Prostate gland (tissue), 2 donors: ENCODE results near the gene DGKI. TPM values are rescaled to one million over a fixed set of nuclear protein-coding genes. Genes with fewer than 3 reads are reported as not detected.

Experiments used
- DNase-seq: peaks from one replicate; pipeline ENCODE4 v3.0.0-alpha.2; 2019; ENCODE audit warnings: low spot score
- H3K27ac ChIP-seq, 2 donors: fragments of 200-600 bp; sonication (generic); 2 replicates each; pipeline ENCODE4 v1.5.1; 2017 to 2019
- H3K27me3 ChIP-seq: fragments of 200-600 bp; sonication (generic); replicated peaks from 2 replicates; pipeline ENCODE4 v1.5.1; 2019; ENCODE audit not compliant: insufficient read depth
- H3K36me3 ChIP-seq, 2 donors: fragments of 200-600 bp; sonication (generic); 1 replicate in 1 of 2; 2 replicates in 1 of 2; pipeline versions ENCODE4 v1.5.1 to v1.8.1; 2017 to 2019
- H3K4me1 ChIP-seq: fragments of 200-600 bp; sonication (generic); replicated peaks from 2 replicates; pipeline ENCODE4 v1.5.1; 2019
- H3K4me3 ChIP-seq, 2 donors: fragments of 200-600 bp; sonication (generic); 2 replicates each; pipeline ENCODE4 v1.5.1; 2017 to 2019
- H3K9me3 ChIP-seq: fragments of 200-600 bp; sonication (generic); 2 replicates; pipeline ENCODE4 v1.5.1; 2017
- POLR2A ChIP-seq: fragments of 450-650 bp; IDR thresholded peaks from one replicate; pipeline ENCODE4 v1.6.1; 2016; ENCODE audit warnings: antibody characterized with exemption, mild to moderate bottlenecking
- POLR2AphosphoS5 ChIP-seq: sonication (generic); formaldehyde crosslinking; IDR thresholded peaks from one replicate; pipeline ENCODE4 v1.6.1; 2017; ENCODE audit warnings: antibody characterized with exemption
- WGBS: methylation state at CpG from one replicate; pipeline ENCODE4 v1.1.5; 2018; 5-methylcytosine and 5-hydroxymethylcytosine counted together
- intact Hi-C: fragments of 100-400 bp; cut with DNase I; formaldehyde crosslinking; loops from one replicate; pipeline ENCODE4 v1.14.2; 2022
- total RNA-seq, 2 donors: library from RNA; depleted of rRNA; stranded (reverse); fragments of >200 nt; gene quantifications; one replicate each; pipeline ENCODE4 v1.1.0, GENCODE V29; 2016
- TF ChIP-seq, protein P1 (sequence below), 4 experiments: fragments of 200-600 bp in 2 of 4; fragments of 450-650 bp in 2 of 4; sonication (generic) in 2 of 4; IDR thresholded peaks; 1 replicate in 3 of 4; 2 replicates in 1 of 4; pipeline ENCODE4 v1.5.1; 2016 to 2019; ENCODE audit warnings: antibody characterized with exemption in 4 of 4, mild to moderate bottlenecking in 2 of 4, moderate library complexity in 2 of 4

The DGKI gene
- total RNA-seq, 2 donors from 2014 or later = 0.32 to 1.5 TPM

DNA sequence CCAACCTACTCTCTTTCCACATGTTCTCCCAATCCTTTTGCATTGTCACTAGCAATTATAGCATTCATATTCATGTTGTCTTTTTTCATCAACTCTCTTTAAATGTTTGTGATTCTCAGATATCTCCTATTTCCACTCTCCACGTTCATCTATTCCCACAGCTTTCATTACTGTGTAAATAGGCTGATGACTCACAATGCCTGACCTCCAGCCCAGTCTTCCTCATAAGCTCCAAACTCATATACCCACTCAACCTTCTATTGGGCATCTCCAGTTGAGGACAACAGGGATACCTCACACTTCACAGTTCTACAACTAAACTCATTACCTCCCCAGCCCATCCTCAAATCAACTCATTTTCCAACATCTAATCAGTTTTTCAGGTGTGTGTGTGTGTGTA, 194.1 kb downstream of the DGKI start:
- no peaks in the 10 kb centered on the region for H3K4me1 ChIP-seq
- no peak overlapping the region for H3K4me3 ChIP-seq
- no peak overlapping the region for H3K27ac ChIP-seq
- 47% methylated on average over 1 of the region's 1 CpG for WGBS
- no peaks in the 10 kb centered on the region for H3K9me3 ChIP-seq
- H3K27me3 ChIP-seq = no peaks in the 10 kb centered on the region
- intact Hi-C loops = no loop called here
- no peak for TF ChIP-seq POLR2A
- TF ChIP-seq, protein P1, sequence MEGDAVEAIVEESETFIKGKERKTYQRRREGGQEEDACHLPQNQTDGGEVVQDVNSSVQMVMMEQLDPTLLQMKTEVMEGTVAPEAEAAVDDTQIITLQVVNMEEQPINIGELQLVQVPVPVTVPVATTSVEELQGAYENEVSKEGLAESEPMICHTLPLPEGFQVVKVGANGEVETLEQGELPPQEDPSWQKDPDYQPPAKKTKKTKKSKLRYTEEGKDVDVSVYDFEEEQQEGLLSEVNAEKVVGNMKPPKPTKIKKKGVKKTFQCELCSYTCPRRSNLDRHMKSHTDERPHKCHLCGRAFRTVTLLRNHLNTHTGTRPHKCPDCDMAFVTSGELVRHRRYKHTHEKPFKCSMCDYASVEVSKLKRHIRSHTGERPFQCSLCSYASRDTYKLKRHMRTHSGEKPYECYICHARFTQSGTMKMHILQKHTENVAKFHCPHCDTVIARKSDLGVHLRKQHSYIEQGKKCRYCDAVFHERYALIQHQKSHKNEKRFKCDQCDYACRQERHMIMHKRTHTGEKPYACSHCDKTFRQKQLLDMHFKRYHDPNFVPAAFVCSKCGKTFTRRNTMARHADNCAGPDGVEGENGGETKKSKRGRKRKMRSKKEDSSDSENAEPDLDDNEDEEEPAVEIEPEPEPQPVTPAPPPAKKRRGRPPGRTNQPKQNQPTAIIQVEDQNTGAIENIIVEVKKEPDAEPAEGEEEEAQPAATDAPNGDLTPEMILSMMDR (IDR thresholded peaks at IDR 0.05) = no peak
- TF ChIP-seq POLR2AphosphoS5 = no peak
- DNase-seq = no peak
- no peaks in the 10 kb centered on the region for H3K36me3 ChIP-seq

DNA sequence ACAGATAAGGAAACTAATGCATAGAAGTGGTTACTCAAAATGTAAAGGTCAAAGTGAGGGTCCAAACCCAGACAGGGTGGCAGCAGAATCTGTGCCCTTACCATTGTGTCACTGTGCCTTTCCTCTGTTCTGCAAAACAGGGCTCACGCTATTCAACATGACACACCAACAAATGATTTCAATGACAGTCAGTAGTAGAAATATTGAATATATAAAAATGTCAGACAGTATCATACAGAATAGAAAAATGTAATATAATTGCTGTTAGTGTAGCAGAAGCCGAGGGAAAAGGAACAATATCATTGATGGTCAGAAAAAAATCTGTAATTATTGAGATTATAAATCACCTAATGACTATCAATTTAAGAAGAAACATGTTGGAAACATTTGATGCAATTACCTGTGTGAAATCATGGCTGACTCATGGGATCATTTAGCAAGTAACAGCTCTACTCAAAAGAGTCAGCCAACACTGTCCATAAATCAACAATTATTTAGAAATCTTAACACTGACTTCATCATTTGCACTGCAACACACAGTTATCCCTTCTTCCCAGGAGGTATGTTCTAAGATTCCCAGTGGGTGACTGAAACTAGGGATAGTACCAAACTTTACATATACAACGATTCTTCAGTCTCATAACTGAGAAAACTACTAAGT, 198.7 kb downstream of the DGKI start:
- Histone ChIP-seq H3K36me3 (no peaks in the 10 kb centered on the region), H3K27ac (no peak overlapping the region), H3K9me3 (no peaks in the 10 kb centered on the region), H3K4me3 (no peak overlapping the region), H3K27me3 (no peaks in the 10 kb centered on the region), H3K4me1 (no peaks in the 10 kb centered on the region)
- no peak for DNase-seq
- 96% methylated on average over 3 of the region's 3 CpGs for WGBS
- intact Hi-C loops = no loop called here
- TF ChIP-seq POLR2A (no peak), POLR2AphosphoS5 (no peak)
- TF ChIP-seq, protein P1 (IDR thresholded peaks at IDR 0.05) = no peak

DNA sequence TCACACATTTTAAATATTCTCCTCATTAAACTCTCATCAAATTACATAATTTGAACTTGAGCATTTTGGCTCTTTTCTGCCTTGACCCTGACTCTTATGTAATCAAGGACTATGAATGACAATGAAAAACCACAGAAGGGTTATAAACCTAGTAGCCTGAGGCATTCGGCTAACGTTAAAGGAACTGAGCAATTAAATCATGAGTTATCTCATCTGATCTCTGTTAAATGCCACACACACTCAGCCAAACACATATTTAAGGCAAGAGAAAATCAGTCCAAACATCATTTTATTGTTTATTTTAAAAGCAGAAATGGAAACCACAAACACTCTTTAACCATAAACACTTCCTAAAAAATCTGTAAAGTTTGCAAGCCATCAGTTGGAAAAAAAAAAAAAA, 204.3 kb downstream of the DGKI start:
- no peak for DNase-seq
- H3K4me3 ChIP-seq = no peak overlapping the region
- no peaks in the 10 kb centered on the region for H3K9me3 ChIP-seq
- H3K27me3 ChIP-seq = no peaks in the 10 kb centered on the region
- TF ChIP-seq POLR2AphosphoS5 (no peak), POLR2A (no peak)
- TF ChIP-seq, protein P1 (IDR thresholded peaks at IDR 0.05) = no peak
- H3K4me1 ChIP-seq = no peaks in the 10 kb centered on the region
- 6% methylated on average over 2 of the region's 2 CpGs for WGBS
- intact Hi-C loops = no loop called here
- no peaks in the 10 kb centered on the region for H3K36me3 ChIP-seq
- H3K27ac ChIP-seq = no peak overlapping the region

DNA sequence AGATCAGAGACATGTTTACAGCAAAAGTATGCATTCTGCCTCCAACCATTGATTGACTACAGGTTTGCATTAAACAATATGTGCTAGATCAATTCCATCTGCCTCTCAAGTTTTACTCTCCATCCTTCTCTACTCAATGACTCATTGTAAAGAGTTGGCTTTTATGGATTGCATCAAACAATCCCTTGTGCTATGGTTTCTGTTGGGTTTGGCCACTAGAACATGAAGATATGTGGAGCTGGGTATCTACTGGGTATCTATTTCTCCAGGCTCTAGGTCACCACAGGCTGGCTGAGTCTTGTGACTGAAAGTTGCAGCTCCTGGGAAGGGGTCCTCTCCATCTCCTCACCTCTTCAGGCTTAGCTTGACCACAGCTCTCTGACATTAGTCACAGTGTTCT, 204.7 kb downstream of the DGKI start:
- Histone ChIP-seq H3K36me3 (no peaks in the 10 kb centered on the region), H3K4me1 (no peaks in the 10 kb centered on the region), H3K27ac (no peak overlapping the region), H3K27me3 (no peaks in the 10 kb centered on the region), H3K4me3 (no peak overlapping the region), H3K9me3 (no peaks in the 10 kb centered on the region)
- intact Hi-C loops = no loop called here
- DNase-seq = no peak
- TF ChIP-seq, protein P1 (IDR thresholded peaks at IDR 0.05) = no peak
- TF ChIP-seq POLR2AphosphoS5 (no peak), POLR2A (no peak)

DNA sequence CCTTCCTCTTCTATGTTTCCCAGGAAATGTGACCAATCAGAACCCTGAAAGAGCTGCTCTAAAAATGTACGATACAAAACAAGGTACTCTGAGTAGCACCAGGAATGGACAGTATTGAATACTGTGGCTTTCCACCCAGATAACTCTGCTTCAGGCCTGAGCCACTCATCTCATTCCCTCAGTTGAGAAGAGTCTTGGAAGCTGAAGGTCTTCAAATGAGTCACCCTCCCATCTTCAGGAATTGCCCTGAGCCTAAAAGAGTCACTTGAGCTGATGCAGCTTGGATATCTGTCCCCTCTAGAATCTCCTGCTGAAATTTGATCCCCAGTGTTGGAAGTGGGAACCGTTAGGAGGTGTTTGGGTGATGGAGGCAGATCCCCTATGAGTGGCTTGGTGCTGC, 210.4 kb downstream of the DGKI start:
- no peak for DNase-seq
- no peak for TF ChIP-seq POLR2AphosphoS5
- no peak for TF ChIP-seq POLR2A
- TF ChIP-seq, protein P1 (IDR thresholded peaks at IDR 0.05) = no peak
- WGBS = 63% methylated on average over 2 of the region's 2 CpGs
- Histone ChIP-seq H3K27ac (no peak overlapping the region), H3K4me1 (no peaks in the 10 kb centered on the region), H3K27me3 (no peaks in the 10 kb centered on the region), H3K36me3 (no peaks in the 10 kb centered on the region), H3K4me3 (no peak overlapping the region), H3K9me3 (no peaks in the 10 kb centered on the region)
- intact Hi-C loops = no loop called here
